Osteoblast (primary cell): Measurements from ENCODE around the gene SPTBN1. TPM values are rescaled to one million over a fixed set of nuclear protein-coding genes. Genes with fewer than 3 reads are reported as not detected.

Experiments
- DNase-seq: peaks from one replicate; pipeline ENCODE4 v3.0.0; 2011; ENCODE audit warnings: low spot score, mixed read lengths; ENCODE audit not compliant: insufficient read length; ENCODE audit errors: missing footprints
- H2AFZ ChIP-seq: 2 replicates; pipeline ENCODE4 v1.6.0; 2011; ENCODE audit warnings: mild to moderate bottlenecking, low read length
- H3K27ac ChIP-seq: 2 replicates; pipeline ENCODE4 v1.5.1; 2011; ENCODE audit warnings: mild to moderate bottlenecking, low read depth, low read length, moderate library complexity
- H3K27me3 ChIP-seq: 2 replicates; pipeline ENCODE4 v1.6.0; 2012; ENCODE audit warnings: mild to moderate bottlenecking, control low read depth, inconsistent platforms, low read length, moderate library complexity; ENCODE audit not compliant: insufficient read depth
- H3K36me3 ChIP-seq: 2 replicates; pipeline ENCODE4 v1.5.1; 2011; ENCODE audit warnings: mild to moderate bottlenecking, low read length, control low read depth, moderate library complexity; ENCODE audit not compliant: insufficient read depth
- H3K4me1 ChIP-seq: 2 replicates; pipeline ENCODE4 v1.5.1; 2011; ENCODE audit warnings: mild to moderate bottlenecking, low read length, control low read depth, moderate library complexity; ENCODE audit not compliant: insufficient read depth
- H3K4me2 ChIP-seq: 2 replicates; pipeline ENCODE4 v1.6.0; 2011; ENCODE audit warnings: mild to moderate bottlenecking, low read length; ENCODE audit not compliant: insufficient read depth
- H3K4me3 ChIP-seq: fragments of 200-600 bp; sonication (generic); 3 replicates; pipeline ENCODE4 v1.5.1; 2012; ENCODE audit warnings: mild to moderate bottlenecking, low read length, inconsistent platforms; ENCODE audit not compliant: insufficient read depth
- H3K79me2 ChIP-seq: 2 replicates; pipeline ENCODE4 v1.6.0; 2012; ENCODE audit warnings: mild to moderate bottlenecking, low read length, control low read depth, inconsistent platforms; ENCODE audit not compliant: insufficient read depth
- H3K9me3 ChIP-seq: 2 replicates; pipeline ENCODE4 v1.5.1; 2011; ENCODE audit warnings: low read depth, low read length, control low read depth
- H4K20me1 ChIP-seq: 2 replicates; pipeline ENCODE4 v1.6.0; 2012; ENCODE audit warnings: mild to moderate bottlenecking, low read length, control low read depth; ENCODE audit not compliant: insufficient read depth
- CTCF ChIP-seq: IDR thresholded peaks from 2 replicates; pipeline ENCODE4 v1.5.1; 2011; ENCODE audit warnings: mild to moderate bottlenecking, low read depth, low read length, moderate library complexity; ENCODE audit errors: extremely low read depth
- total RNA-seq: library from RNA; depleted of rRNA; stranded (reverse); fragments of >200 nt; gene quantifications from 2 replicates; pipeline ENCODE4 v1.2.3, GENCODE V29; 2012

The SPTBN1 gene
- total RNA-seq, 1 donor, result 249 TPM

DNA sequence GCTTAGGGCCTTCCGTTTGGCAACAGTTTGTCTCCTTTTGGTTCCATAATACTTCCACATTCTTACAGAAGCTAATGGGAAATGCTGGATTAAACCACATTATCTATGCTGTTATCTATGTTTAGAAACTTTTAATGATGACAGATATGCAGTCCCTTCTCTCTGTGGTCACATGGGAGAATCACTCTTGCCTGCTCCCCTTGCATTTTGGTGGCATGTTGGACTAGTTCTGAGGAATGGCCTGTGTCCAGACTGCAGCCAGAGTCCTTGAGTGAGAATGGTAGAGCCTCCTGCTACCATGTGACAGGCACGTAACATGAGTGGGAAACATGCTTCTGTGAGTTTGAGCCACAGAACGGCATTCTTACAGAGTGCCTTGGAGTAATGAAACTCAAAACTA lies 19.2 kb downstream of the SPTBN1 start:
- Histone ChIP-seq H3K36me3 (no peaks in the 10 kb centered on the region), H2AFZ (no peak overlapping the region), H3K4me2 (no peak overlapping the region), H3K27me3 (no peaks in the 10 kb centered on the region), H3K79me2 (peaks cover 93% of the 10 kb centered on the region), H3K27ac (no peak overlapping the region), H4K20me1 (peaks cover 28% of the 10 kb centered on the region), H3K4me1 (peaks cover 17% of the 10 kb centered on the region), H3K4me3 (no peak overlapping the region), H3K9me3 (no peaks in the 10 kb centered on the region)
- no peak for TF ChIP-seq CTCF
- DNase-seq, result no peak

DNA sequence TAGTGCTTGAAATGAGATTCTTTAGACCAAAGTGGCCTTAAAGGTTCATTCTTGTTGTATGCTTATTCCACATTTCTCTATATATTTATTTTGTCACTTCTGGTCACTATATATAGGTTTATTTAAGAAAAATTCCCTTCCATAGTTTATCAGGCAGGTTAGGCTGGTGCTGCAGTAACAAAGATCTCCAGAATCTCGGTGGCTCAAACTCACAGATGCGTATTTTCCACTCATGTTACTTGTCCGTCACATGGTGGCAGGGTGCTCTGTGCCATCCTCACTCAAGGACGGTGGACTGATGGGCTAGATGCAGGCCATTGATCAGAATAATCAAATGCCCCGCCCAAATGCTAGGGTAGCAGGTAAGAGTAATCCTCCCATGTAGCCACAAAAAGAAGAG lies 19.8 kb downstream of the SPTBN1 start:
- Histone ChIP-seq H3K4me1 (peaks cover 11% of the 10 kb centered on the region), H3K79me2 (peaks cover 93% of the 10 kb centered on the region), H3K27me3 (no peaks in the 10 kb centered on the region), H2AFZ (no peak overlapping the region), H3K9me3 (no peaks in the 10 kb centered on the region), H4K20me1 (peaks cover 23% of the 10 kb centered on the region), H3K27ac (no peak overlapping the region), H3K36me3 (no peaks in the 10 kb centered on the region), H3K4me3 (no peak overlapping the region), H3K4me2 (no peak overlapping the region)
- no peak for TF ChIP-seq CTCF
- DNase-seq, result no peak

DNA sequence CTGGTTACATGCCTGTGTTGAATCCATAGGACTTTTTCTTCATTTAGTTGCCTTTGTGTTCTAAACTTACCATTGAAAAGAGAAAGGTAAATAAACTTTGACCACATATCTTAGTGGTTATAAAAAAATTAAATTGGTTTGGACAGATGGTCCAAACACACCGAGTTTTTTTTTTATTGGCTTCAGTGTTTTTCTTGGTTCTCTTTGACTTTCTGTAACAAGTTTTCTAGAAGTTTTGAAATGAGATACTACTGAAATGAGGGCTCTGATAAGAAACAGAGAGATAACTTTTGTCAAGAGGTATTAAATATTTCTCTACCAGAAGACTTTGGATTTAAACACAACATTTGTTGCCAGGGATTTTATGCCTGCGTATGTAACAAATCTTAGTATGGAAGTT lies 20.7 kb downstream of the SPTBN1 start:
- no peak overlapping the region for H2AFZ ChIP-seq
- peaks cover 93% of the 10 kb centered on the region for H3K79me2 ChIP-seq
- peaks cover 17% of the 10 kb centered on the region for H4K20me1 ChIP-seq
- H3K4me2 ChIP-seq, result no peak overlapping the region
- no peaks in the 10 kb centered on the region for H3K9me3 ChIP-seq
- H3K4me3 ChIP-seq, result no peak overlapping the region
- no peaks in the 10 kb centered on the region for H3K36me3 ChIP-seq
- no peak for TF ChIP-seq CTCF
- H3K27ac ChIP-seq, result no peak overlapping the region
- no peaks in the 10 kb centered on the region for H3K27me3 ChIP-seq
- peaks cover 2% of the 10 kb centered on the region for H3K4me1 ChIP-seq
- DNase-seq, result no peak

DNA sequence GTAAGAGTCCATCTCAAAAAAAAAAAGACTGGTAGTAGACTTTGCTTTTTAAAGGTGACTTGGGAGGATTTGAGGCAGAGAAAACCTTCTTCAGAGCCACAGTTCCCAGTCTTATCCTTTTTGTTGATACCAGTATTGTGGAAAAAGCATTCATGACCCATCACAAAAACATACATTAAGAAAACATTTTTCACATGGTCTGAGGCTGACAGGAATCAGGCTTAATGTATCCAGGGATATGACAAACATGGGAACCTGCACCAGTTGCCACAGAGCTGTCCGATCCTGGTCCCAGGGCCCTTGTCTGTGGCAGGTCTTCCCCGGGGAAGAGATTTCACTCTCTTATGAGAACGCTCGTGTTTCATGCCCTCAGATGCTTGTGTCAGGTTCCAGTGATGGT lies 21.8 kb downstream of the SPTBN1 start:
- H3K4me2 ChIP-seq, result no peak overlapping the region
- H3K27me3 ChIP-seq, result no peaks in the 10 kb centered on the region
- no peaks in the 10 kb centered on the region for H3K36me3 ChIP-seq
- no peak overlapping the region for H3K4me3 ChIP-seq
- H3K79me2 ChIP-seq, result peaks cover 92% of the 10 kb centered on the region
- no peaks in the 10 kb centered on the region for H3K9me3 ChIP-seq
- peaks cover 12% of the 10 kb centered on the region for H4K20me1 ChIP-seq
- H3K27ac ChIP-seq, result no peak overlapping the region
- DNase-seq, result no peak
- H2AFZ ChIP-seq, result no peak overlapping the region
- peaks cover 7% of the 10 kb centered on the region for H3K4me1 ChIP-seq
- TF ChIP-seq CTCF, result no peak
